A549 (cell line): Measurements from ENCODE around the gene BSPRY. TPM values are rescaled to one million over a fixed set of nuclear protein-coding genes. Genes with fewer than 3 reads are reported as not detected.

Experiments used
- ATAC-seq, 2 experiments: fragments of 200-7000 bp in 1 of 2; fragments of >200 bp in 1 of 2; cut with Nextera tagmentation in 1 of 2; cut with Tn5 transposase in 1 of 2; 3 replicates each; pipeline versions ENCODE4 v1.8.0 to v1.9.1; 2018 to 2020; ENCODE audit warnings: mild to moderate bottlenecking in 1 of 2, moderate library complexity in 1 of 2
- CTCF ChIA-PET: fragments of 300-600 bp; sonication (Branson Sonifier 250); formaldehyde crosslinking; extraction: SDS; loops from one replicate; lab custom pipeline; 2021; ENCODE audit warnings: antibody characterized with exemption, inconsistent platforms; lab: Yijun Ruan, JAX
- POLR2A ChIA-PET: fragments of 350-600 bp; formaldehyde crosslinking; extraction: SDS; loops from one replicate; lab custom pipeline; 2021; ENCODE audit warnings: antibody characterized with exemption, inconsistent platforms; lab: Yijun Ruan, JAX
- DNase-seq, 2 experiments: peaks; one replicate each; pipeline versions ENCODE4 v3.0.0 to v3.0.0-alpha.2; 2011 to 2016; ENCODE audit warnings: low read depth in 1 of 2, low spot score in 1 of 2
- FAIRE-seq: peaks from 2 replicates; lab custom pipeline; 2011; peaks lifted over from hg19 to GRCh38; lab: Jason Lieb, UNC
- H3K27ac ChIP-seq, 2 experiments: fragments of >200 bp; sonication (Bioruptor Twin); formaldehyde crosslinking; 3 replicates each; pipeline ENCODE4 v1.5.1; 2016 to 2017
- H3K4me1 ChIP-seq: fragments of >200 bp; sonication (Bioruptor Twin); formaldehyde crosslinking; 3 replicates; pipeline ENCODE4 v1.6.1; 2016
- H3K4me2 ChIP-seq: fragments of >200 bp; sonication (Bioruptor Twin); formaldehyde crosslinking; 3 replicates; pipeline ENCODE4 v1.6.1; 2016
- H3K4me3 ChIP-seq: fragments of >200 bp; sonication (Bioruptor Twin); formaldehyde crosslinking; 3 replicates; pipeline ENCODE4 v1.5.1; 2016
- H3K9me3 ChIP-seq: fragments of >200 bp; sonication (Bioruptor Twin); formaldehyde crosslinking; 3 replicates; pipeline ENCODE4 v1.6.1; 2016
- EP300 ChIP-seq, 2 experiments: fragments of >200 bp; sonication (Bioruptor Twin); formaldehyde crosslinking; IDR thresholded peaks; 2 replicates in 1 of 2; 3 replicates in 1 of 2; pipeline ENCODE4 v1.6.1; 2016 to 2017
- ESRRA ChIP-seq: fragments of 150-350 bp; IDR thresholded peaks from 2 replicates; pipeline ENCODE4 v1.6.1; 2014; ENCODE audit warnings: mild to moderate bottlenecking, low read length, borderline replicate concordance
- FOSL2 ChIP-seq, 2 experiments: fragments of 450-650 bp in 1 of 2; fragments of >200 bp in 1 of 2; sonication (Bioruptor Twin) in 1 of 2; formaldehyde crosslinking; IDR thresholded peaks; 2 replicates each; pipeline versions ENCODE4 v1.5.0 to v1.6.1; 2016 to 2020; ENCODE audit warnings: mild to moderate bottlenecking in 1 of 2, moderate library complexity in 1 of 2
- FOXS1 ChIP-seq: fragments of 250-450 bp; sonication (Bioruptor Pico); IDR thresholded peaks from 2 replicates; pipeline ENCODE4 v1.5.0; 2020; ENCODE audit warnings: mild to moderate bottlenecking, moderate library complexity
- HMGXB4 ChIP-seq: fragments of 250-450 bp; sonication (Bioruptor Pico); IDR thresholded peaks from 2 replicates; pipeline ENCODE4 v1.5.0; 2021; ENCODE audit warnings: mild to moderate bottlenecking, moderate library complexity, borderline replicate concordance
- HOXB5 ChIP-seq: fragments of 250-450 bp; sonication (Bioruptor Pico); IDR thresholded peaks from 2 replicates; pipeline ENCODE4 v1.5.0; 2020; ENCODE audit warnings: mild to moderate bottlenecking, moderate library complexity
- JUNB ChIP-seq: fragments of >200 bp; sonication (Bioruptor Twin); formaldehyde crosslinking; IDR thresholded peaks from 2 replicates; pipeline ENCODE4 v1.6.1; 2016
- KDM5A ChIP-seq: fragments of 200-600 bp; sonication (generic); IDR thresholded peaks from 2 replicates; pipeline ENCODE4 v1.6.1; 2016; ENCODE audit warnings: antibody characterized with exemption, mild to moderate bottlenecking
- MAZ ChIP-seq: fragments of 150-350 bp; IDR thresholded peaks from 2 replicates; pipeline ENCODE4 v1.6.1; 2014; ENCODE audit warnings: antibody characterized with exemption, low read depth, low read length, borderline replicate concordance
- MYC ChIP-seq: IDR thresholded peaks from 2 replicates; pipeline ENCODE4 v1.6.1; 2012; ENCODE audit warnings: mild to moderate bottlenecking, inconsistent platforms, low read length, improper control_type of control experiment, borderline replicate concordance
- POLR2A ChIP-seq: IDR thresholded peaks from 2 replicates; pipeline ENCODE4 v1.6.1; 2012; ENCODE audit warnings: mild to moderate bottlenecking, low read length
- RAD21 ChIP-seq, 2 experiments: fragments of >200 bp in 1 of 2; sonication (Bioruptor Twin) in 1 of 2; formaldehyde crosslinking in 1 of 2; IDR thresholded peaks in 1 of 2; conservative IDR thresholded peaks in 1 of 2; 2 replicates in 1 of 2; 3 replicates in 1 of 2; pipeline ENCODE4 v1.6.1; 2012 to 2018; ENCODE audit warnings: inconsistent platforms in 1 of 2
- RARB ChIP-seq: fragments of 250-450 bp; sonication (Bioruptor Pico); IDR thresholded peaks from 2 replicates; pipeline ENCODE4 v1.8.0; 2021; ENCODE audit warnings: mild to moderate bottlenecking, moderate library complexity
- RFX5 ChIP-seq: fragments of 450-650 bp; IDR thresholded peaks from 2 replicates; pipeline ENCODE4 v1.7.1; 2014; ENCODE audit warnings: antibody characterized with exemption, mild to moderate bottlenecking, moderate library complexity
- RNF2 ChIP-seq: fragments of 200-600 bp; sonication (generic); IDR thresholded peaks from 2 replicates; pipeline ENCODE4 v1.6.1; 2016; ENCODE audit warnings: low read depth, mild to moderate bottlenecking, antibody characterized with exemption, moderate library complexity, borderline replicate concordance
- SMC3 ChIP-seq: fragments of >200 bp; sonication (Bioruptor Twin); formaldehyde crosslinking; IDR thresholded peaks from 3 replicates; pipeline ENCODE4 v1.6.1; 2018; ENCODE audit warnings: inconsistent platforms
- TFCP2L1 ChIP-seq: fragments of 250-450 bp; sonication (Bioruptor Pico); IDR thresholded peaks from 2 replicates; pipeline ENCODE4 v1.5.0; 2021; ENCODE audit warnings: mild to moderate bottlenecking
- TP53 ChIP-seq: fragments of 250-450 bp; sonication (Bioruptor Pico); IDR thresholded peaks from 2 replicates; pipeline ENCODE4 v1.5.0; 2021; ENCODE audit warnings: mild to moderate bottlenecking, moderate library complexity
- ZFP36 ChIP-seq: fragments of 450-650 bp; IDR thresholded peaks from 2 replicates; pipeline ENCODE4 v1.6.1; 2014; ENCODE audit warnings: borderline replicate concordance; ENCODE audit not compliant: partially characterized antibody
- WGBS: methylation state at CpG from one replicate; pipeline ENCODE4 v1.1.6; 2017; ENCODE audit errors: missing lambda C conversion rate; 5-methylcytosine and 5-hydroxymethylcytosine counted together
- polyA plus RNA-seq, 4 experiments: library from polyadenylated mRNA; depleted of rRNA in 3 of 4; stranded (reverse); fragments of >200 nt; fragmentation: RNase III in 1 of 4; extraction: RNeasy Plus Mini Kit Qiagen cat#74134 plus additional on column Dnase treatment in 1 of 4; gene quantifications; 2 replicates in 3 of 4; 3 replicates in 1 of 4; pipeline ENCODE4 v1.2.3, GENCODE V29; 2011 to 2017
- TF ChIP-seq, protein P1 (sequence below): fragments of >200 bp; sonication (Bioruptor Twin); formaldehyde crosslinking; IDR thresholded peaks from 3 replicates; pipeline ENCODE4 v1.6.1; 2016
- TF ChIP-seq, protein P2 (sequence below): fragments of >200 bp; sonication (Bioruptor Twin); formaldehyde crosslinking; IDR thresholded peaks from 3 replicates; pipeline ENCODE4 v1.5.1; 2016
- TF ChIP-seq, protein P3 (sequence below): fragments of 150-350 bp; IDR thresholded peaks from 2 replicates; pipeline ENCODE4 v1.6.1; 2014; ENCODE audit warnings: low read depth, mild to moderate bottlenecking, low read length

Gene BSPRY
- polyA plus RNA-seq, 2 of the 4 experiments (the other 2 are of a cell fraction), result 0.05 to 0.06 TPM

DNA sequence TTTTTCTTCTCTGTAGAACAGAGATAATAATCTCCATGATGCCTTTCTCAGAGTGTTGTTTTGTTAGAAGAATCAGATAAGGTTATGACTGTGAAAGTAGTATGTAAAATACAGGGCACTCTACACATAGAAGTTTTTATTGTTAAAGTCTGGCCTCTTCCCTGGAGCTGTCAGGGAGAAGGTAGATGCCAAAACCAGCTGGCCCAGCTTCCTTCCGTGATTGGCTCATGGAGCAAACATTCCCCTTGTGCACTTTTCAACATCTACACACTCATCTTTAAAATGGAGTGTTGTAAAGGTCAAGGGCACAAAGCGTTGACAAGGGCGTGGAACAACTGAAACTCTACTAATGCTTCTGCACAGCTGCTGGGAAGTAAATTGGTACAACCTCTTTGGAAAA lies 38.8 kb upstream of the BSPRY start:
- Histone ChIP-seq H3K9me3 (no peaks in the 10 kb centered on the region), H3K27ac (no peak overlapping the region), H3K4me2 (no peak overlapping the region), H3K4me1 (no peaks in the 10 kb centered on the region), H3K4me3 (no peak overlapping the region)
- no peak for DNase-seq
- 65% methylated on average over 3 of the region's 3 CpGs for WGBS
- ChIA-PET POLR2A (no interaction called here), CTCF (interaction anchor here (0.8 to 6.7 kb wide), 13 partner anchors 9 to 345 kb away, joined by 3 to 52 read pairs (median 6); partner anchors contain the start of genes ALAD, C9orf43 and POLE3)
- TF ChIP-seq TFCP2L1 (CRISPR knock-in tag) (no peak), RARB (CRISPR knock-in tag) (no peak), KDM5A (no peak), MYC (no peak), ZFP36 (no peak), RNF2 (no peak), MAZ (no peak), HOXB5 (CRISPR knock-in tag) (no peak), RFX5 (no peak), ESRRA (no peak), FOSL2 (IDR thresholded peaks at IDR 0.05) (no peak), FOSL2 (CRISPR knock-in tag; IDR thresholded peaks at IDR 0.05) (no peak), TP53 (CRISPR knock-in tag) (no peak), EP300 (IDR thresholded peaks at IDR 0.05) (no peak), POLR2A (no peak), FOXS1 (CRISPR knock-in tag) (no peak), JUNB (no peak)
- TF ChIP-seq, protein P1, sequence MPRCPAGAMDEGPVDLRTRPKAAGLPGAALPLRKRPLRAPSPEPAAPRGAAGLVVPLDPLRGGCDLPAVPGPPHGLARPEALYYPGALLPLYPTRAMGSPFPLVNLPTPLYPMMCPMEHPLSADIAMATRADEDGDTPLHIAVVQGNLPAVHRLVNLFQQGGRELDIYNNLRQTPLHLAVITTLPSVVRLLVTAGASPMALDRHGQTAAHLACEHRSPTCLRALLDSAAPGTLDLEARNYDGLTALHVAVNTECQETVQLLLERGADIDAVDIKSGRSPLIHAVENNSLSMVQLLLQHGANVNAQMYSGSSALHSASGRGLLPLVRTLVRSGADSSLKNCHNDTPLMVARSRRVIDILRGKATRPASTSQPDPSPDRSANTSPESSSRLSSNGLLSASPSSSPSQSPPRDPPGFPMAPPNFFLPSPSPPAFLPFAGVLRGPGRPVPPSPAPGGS, result no peak
- TF ChIP-seq, protein P2, sequence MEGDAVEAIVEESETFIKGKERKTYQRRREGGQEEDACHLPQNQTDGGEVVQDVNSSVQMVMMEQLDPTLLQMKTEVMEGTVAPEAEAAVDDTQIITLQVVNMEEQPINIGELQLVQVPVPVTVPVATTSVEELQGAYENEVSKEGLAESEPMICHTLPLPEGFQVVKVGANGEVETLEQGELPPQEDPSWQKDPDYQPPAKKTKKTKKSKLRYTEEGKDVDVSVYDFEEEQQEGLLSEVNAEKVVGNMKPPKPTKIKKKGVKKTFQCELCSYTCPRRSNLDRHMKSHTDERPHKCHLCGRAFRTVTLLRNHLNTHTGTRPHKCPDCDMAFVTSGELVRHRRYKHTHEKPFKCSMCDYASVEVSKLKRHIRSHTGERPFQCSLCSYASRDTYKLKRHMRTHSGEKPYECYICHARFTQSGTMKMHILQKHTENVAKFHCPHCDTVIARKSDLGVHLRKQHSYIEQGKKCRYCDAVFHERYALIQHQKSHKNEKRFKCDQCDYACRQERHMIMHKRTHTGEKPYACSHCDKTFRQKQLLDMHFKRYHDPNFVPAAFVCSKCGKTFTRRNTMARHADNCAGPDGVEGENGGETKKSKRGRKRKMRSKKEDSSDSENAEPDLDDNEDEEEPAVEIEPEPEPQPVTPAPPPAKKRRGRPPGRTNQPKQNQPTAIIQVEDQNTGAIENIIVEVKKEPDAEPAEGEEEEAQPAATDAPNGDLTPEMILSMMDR, result no peak
- FAIRE-seq, result no peak
- ATAC-seq, result no peak

GRCh38 chr9:113311961-113312360 lies 37.4 kb upstream of the BSPRY start:
- no peak for ATAC-seq
- no peak overlapping the region for H3K4me2 ChIP-seq
- no peak for DNase-seq
- ChIA-PET CTCF (interaction anchor here (0.7 to 6.7 kb wide), 8 partner anchors 11 to 593 kb away, joined by 3 to 52 read pairs (median 5); partner anchors contain the start of genes ALAD, C9orf43 and POLE3), POLR2A (no interaction called here)
- no peaks in the 10 kb centered on the region for H3K4me1 ChIP-seq
- no peak for FAIRE-seq
- 68% methylated on average over 3 of the region's 3 CpGs for WGBS
- H3K27ac ChIP-seq, result no peak overlapping the region
- H3K9me3 ChIP-seq, result no peaks in the 10 kb centered on the region
- no peak overlapping the region for H3K4me3 ChIP-seq
- TF ChIP-seq POLR2A (no peak), HMGXB4 (CRISPR knock-in tag) (no peak), RAD21 (conservative IDR thresholded peaks at IDR 0.05 in 1 of 2, IDR thresholded peaks at IDR 0.05 in 1 of 2) (no peak), SMC3 (no peak)
- TF ChIP-seq, protein P3, sequence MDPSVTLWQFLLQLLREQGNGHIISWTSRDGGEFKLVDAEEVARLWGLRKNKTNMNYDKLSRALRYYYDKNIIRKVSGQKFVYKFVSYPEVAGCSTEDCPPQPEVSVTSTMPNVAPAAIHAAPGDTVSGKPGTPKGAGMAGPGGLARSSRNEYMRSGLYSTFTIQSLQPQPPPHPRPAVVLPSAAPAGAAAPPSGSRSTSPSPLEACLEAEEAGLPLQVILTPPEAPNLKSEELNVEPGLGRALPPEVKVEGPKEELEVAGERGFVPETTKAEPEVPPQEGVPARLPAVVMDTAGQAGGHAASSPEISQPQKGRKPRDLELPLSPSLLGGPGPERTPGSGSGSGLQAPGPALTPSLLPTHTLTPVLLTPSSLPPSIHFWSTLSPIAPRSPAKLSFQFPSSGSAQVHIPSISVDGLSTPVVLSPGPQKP, result no peak
